ENCODE data around the gene UQCC2.

Gene UQCC2

GRCh38 chr6:33731751-33732282, 20.3 kb upstream of the UQCC2 start:
- TF ChIP-seq, protein P1, sequence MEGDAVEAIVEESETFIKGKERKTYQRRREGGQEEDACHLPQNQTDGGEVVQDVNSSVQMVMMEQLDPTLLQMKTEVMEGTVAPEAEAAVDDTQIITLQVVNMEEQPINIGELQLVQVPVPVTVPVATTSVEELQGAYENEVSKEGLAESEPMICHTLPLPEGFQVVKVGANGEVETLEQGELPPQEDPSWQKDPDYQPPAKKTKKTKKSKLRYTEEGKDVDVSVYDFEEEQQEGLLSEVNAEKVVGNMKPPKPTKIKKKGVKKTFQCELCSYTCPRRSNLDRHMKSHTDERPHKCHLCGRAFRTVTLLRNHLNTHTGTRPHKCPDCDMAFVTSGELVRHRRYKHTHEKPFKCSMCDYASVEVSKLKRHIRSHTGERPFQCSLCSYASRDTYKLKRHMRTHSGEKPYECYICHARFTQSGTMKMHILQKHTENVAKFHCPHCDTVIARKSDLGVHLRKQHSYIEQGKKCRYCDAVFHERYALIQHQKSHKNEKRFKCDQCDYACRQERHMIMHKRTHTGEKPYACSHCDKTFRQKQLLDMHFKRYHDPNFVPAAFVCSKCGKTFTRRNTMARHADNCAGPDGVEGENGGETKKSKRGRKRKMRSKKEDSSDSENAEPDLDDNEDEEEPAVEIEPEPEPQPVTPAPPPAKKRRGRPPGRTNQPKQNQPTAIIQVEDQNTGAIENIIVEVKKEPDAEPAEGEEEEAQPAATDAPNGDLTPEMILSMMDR (conservative IDR thresholded peaks at IDR 0.05; ENCODE audit: low read depth, low read length) = no peak
- no peak for DNase-seq (ENCODE audit: low read depth)
- no peak overlapping the region for H3K4me3 ChIP-seq (ENCODE audit: low read depth, low read length)

DNA sequence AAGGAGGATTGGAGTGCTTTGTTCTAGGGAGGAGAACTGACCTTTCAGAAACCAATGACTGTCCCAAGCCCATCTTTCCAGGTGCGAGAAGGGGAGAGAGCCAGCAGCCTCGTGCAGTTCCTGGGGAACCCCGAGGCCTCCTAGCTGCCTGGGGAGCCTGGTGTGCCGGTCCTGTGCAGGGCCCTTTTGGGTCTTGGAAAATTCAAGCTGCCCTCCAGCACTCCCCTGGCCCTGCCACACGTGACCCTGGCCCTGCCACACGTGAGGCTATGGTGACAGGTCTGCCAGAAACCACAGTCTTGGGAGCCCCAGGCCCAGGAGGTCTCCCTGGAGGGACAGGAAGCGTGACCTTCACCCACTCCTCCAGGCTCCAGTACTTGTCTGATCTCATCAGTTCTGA, 19.5 kb upstream of the UQCC2 start:
- H3K4me3 ChIP-seq (ENCODE audit: low read depth, low read length) = no peak overlapping the region
- TF ChIP-seq, protein P1 (conservative IDR thresholded peaks at IDR 0.05; ENCODE audit: low read depth, low read length) = no peak
- no peak for DNase-seq (ENCODE audit: low read depth)

GRCh38 chr6:33730611-33731010, 19.1 kb upstream of the UQCC2 start:
- DNase-seq (ENCODE audit: low read depth) = no peak
- no peak overlapping the region for H3K4me3 ChIP-seq (ENCODE audit: low read depth, low read length)
- TF ChIP-seq, protein P1 (conservative IDR thresholded peaks at IDR 0.05; ENCODE audit: low read depth, low read length) = no peak

GRCh38 chr6:33729059-33729458, 17.6 kb upstream of the UQCC2 start:
- DNase-seq (ENCODE audit: low read depth) = no peak
- TF ChIP-seq, protein P1 (conservative IDR thresholded peaks at IDR 0.05; ENCODE audit: low read depth, low read length) = no peak
- H3K4me3 ChIP-seq (ENCODE audit: low read depth, low read length) = no peak overlapping the region

- TF ChIP-seq, protein P1 (conservative IDR thresholded peaks at IDR 0.05; ENCODE audit: low read depth, low read length) = no peak
- no peak overlapping the region for H3K4me3 ChIP-seq (ENCODE audit: low read depth, low read length)
- DNase-seq (ENCODE audit: low read depth) = no peak
These were observed 16.9 kb upstream of the UQCC2 start for GRCh38 chr6:33728438-33728837.

DNA sequence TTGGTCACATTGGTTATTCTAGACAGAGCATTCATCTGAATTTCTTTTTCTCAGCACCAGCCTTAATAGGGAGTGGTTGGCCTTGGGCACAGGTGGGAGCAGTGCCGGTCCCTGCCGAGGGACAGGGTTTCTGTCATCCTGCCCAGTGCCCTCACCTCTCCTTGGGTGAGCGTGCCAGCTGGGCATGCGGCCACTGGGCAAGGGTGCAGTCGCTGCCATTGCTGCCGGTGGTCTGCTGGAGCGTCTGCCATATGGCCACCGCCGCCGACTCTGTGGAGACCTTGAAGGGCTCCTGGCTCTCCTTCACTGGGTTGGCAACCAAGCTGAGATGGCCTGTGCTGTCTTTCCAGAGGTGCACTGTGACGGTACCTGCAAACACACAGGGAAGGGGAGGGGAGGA, 16.4 kb upstream of the UQCC2 start:
- DNase-seq (ENCODE audit: low read depth) = no peak
- TF ChIP-seq, protein P1 (conservative IDR thresholded peaks at IDR 0.05; ENCODE audit: low read depth, low read length) = no peak
- no peak overlapping the region for H3K4me3 ChIP-seq (ENCODE audit: low read depth, low read length)

DNA sequence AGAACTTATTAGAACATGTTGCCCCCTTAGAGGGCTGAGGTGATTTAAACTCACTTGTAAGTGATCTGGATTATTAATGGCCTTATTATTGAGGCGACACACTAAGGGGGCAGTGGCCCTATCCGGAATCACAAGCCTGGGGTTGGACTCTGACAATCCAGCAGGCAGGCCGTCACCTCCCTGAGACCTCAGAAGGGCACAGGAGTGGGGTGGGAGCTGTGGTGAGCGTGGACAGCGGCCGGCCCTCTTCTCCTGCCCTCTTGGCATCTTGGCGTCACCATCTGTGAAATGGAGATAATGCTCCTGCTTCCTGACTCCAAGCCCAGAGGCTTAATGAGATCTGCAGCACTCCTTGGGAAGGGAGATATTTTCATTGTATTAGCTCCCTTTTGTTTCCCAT, 15.6 kb upstream of the UQCC2 start:
- H3K4me3 ChIP-seq (ENCODE audit: low read depth, low read length) = no peak overlapping the region
- TF ChIP-seq, protein P1 (conservative IDR thresholded peaks at IDR 0.05; ENCODE audit: low read depth, low read length) = no peak
- DNase-seq (ENCODE audit: low read depth) = no peak
